ENCODE measurements around the gene DAB1.
A peak's percentile ranks its signal among the peaks of the same experiment; 100 is the strongest.

Gene DAB1

GRCh38 chr1:57146100-57146499, 277.8 kb downstream of the DAB1 start (continued):
- TF ChIP-seq HOXA7 (CRISPR knock-in tag; IDR thresholded peaks at IDR 0.05; ENCODE audit: borderline replicate concordance): no peak
- TF ChIP-seq PRDM1 (tag by site-specific recombination; IDR thresholded peaks at IDR 0.05): no peak
- no peak for TF ChIP-seq ZNF785 (tag by site-specific recombination; IDR thresholded peaks at IDR 0.05)
- TF ChIP-seq ZNF530 (tag by site-specific recombination; IDR thresholded peaks at IDR 0.05; ENCODE audit: low read depth): no peak
- TF ChIP-seq ZNF366 (tag by site-specific recombination; conservative IDR thresholded peaks at IDR 0.05): no peak
- no peak for TF ChIP-seq ZNF600 (tag by site-specific recombination; IDR thresholded peaks at IDR 0.05)
- TF ChIP-seq, protein P1, sequence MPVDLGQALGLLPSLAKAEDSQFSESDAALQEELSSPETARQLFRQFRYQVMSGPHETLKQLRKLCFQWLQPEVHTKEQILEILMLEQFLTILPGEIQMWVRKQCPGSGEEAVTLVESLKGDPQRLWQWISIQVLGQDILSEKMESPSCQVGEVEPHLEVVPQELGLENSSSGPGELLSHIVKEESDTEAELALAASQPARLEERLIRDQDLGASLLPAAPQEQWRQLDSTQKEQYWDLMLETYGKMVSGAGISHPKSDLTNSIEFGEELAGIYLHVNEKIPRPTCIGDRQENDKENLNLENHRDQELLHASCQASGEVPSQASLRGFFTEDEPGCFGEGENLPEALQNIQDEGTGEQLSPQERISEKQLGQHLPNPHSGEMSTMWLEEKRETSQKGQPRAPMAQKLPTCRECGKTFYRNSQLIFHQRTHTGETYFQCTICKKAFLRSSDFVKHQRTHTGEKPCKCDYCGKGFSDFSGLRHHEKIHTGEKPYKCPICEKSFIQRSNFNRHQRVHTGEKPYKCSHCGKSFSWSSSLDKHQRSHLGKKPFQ (tag by site-specific recombination; IDR thresholded peaks at IDR 0.05): no peak
- no peak for TF ChIP-seq ZNF266 (tag by site-specific recombination; IDR thresholded peaks at IDR 0.05; ENCODE audit: low read depth)

DNA sequence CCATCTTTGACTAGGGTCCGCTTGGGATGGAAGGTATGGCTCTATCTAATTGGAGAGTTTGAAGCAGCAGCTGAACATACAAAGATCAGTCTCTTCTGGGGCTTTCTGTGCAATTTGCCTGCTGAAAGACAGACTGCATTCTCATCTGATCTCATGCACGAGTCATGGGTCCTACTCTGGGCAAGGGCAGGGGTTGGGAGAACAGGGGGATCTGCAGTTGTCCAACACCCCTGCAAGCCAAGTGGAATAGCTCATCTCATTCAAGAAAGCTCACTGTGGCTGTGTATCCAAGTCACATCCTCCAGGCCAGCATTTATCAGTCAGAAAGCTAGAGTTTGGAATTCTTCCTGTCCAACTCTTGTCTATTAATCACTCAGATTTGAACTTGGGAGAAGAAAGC, 280.9 kb downstream of the DAB1 start:
- Histone ChIP-seq H3K27ac (ENCODE audit: extremely low read depth, low read depth, low read length) (no peak overlapping the region), H3K9me3 (ENCODE audit: control insufficient read depth, insufficient read depth, low read depth, low read length) (no peaks in the 10 kb centered on the region), H3K4me3 (ENCODE audit: low read depth, low read length) (no peak overlapping the region), H3K36me3 (ENCODE audit: control insufficient read depth in 2 of 2, insufficient read depth in 1 of 2, low read length in 2 of 2) (no peaks in the 10 kb centered on the region), H3K4me1 (ENCODE audit: control insufficient read depth, insufficient read depth, low read length) (no peaks in the 10 kb centered on the region)
- ChIA-PET CTCF (interaction anchor here (1.2 kb wide), 1 partner anchor 162 kb away, joined by 3 read pairs; no protein-coding TSS in a partner anchor), POLR2A (interaction anchor here (0.6 kb wide), 1 partner anchor 554 kb away, joined by 7 read pairs; no protein-coding TSS in a partner anchor)
- TF ChIP-seq, protein P2, sequence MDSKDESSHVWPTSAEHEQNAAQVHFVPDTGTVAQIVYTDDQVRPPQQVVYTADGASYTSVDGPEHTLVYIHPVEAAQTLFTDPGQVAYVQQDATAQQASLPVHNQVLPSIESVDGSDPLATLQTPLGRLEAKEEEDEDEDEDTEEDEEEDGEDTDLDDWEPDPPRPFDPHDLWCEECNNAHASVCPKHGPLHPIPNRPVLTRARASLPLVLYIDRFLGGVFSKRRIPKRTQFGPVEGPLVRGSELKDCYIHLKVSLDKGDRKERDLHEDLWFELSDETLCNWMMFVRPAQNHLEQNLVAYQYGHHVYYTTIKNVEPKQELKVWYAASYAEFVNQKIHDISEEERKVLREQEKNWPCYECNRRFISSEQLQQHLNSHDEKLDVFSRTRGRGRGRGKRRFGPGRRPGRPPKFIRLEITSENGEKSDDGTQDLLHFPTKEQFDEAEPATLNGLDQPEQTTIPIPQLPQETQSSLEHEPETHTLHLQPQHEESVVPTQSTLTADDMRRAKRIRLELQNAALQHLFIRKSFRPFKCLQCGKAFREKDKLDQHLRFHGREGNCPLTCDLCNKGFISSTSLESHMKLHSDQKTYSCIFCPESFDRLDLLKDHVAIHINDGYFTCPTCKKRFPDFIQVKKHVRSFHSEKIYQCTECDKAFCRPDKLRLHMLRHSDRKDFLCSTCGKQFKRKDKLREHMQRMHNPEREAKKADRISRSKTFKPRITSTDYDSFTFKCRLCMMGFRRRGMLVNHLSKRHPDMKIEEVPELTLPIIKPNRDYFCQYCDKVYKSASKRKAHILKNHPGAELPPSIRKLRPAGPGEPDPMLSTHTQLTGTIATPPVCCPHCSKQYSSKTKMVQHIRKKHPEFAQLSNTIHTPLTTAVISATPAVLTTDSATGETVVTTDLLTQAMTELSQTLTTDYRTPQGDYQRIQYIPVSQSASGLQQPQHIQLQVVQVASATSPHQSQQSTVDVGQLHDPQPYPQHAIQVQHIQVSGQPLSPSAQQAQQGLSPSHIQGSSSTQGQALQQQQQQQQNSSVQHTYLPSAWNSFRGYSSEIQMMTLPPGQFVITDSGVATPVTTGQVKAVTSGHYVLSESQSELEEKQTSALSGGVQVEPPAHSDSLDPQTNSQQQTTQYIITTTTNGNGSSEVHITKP (tag by site-specific recombination; IDR thresholded peaks at IDR 0.05): peak; percentile 75
- no peak for TF ChIP-seq ZBTB8A (tag by site-specific recombination; IDR thresholded peaks at IDR 0.05)

DNA sequence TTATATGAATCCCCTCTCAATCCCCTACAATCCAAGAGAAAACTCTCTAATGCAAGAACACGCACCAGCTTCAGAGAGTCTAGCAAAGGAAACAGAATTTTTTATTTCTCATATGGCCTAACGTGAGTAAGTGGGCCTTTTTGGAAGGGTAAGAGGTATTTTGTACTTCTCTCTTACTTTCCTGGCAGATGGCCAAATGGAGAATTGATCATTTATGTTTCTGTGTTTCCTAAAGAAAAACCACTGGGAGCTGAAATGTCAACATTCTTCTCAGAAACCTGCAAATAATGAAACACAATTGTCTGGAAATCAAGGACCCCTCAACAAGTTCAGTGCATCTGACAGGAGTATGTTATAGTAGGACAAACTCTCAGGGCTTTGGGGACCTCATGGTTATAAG, 281.7 kb downstream of the DAB1 start:
- Histone ChIP-seq H3K36me3 (ENCODE audit: control insufficient read depth in 2 of 2, insufficient read depth in 1 of 2, low read length in 2 of 2) (no peaks in the 10 kb centered on the region), H3K4me1 (ENCODE audit: control insufficient read depth, insufficient read depth, low read length) (no peaks in the 10 kb centered on the region), H3K4me3 (ENCODE audit: low read depth, low read length) (no peak overlapping the region), H3K9me3 (ENCODE audit: control insufficient read depth, insufficient read depth, low read depth, low read length) (no peaks in the 10 kb centered on the region), H3K27ac (ENCODE audit: extremely low read depth, low read depth, low read length) (no peak overlapping the region)
- ChIA-PET CTCF (interaction anchor here (1.2 kb wide), 1 partner anchor 161 kb away, joined by 3 read pairs; no protein-coding TSS in a partner anchor), POLR2A (no interaction called here)
- no peak for TF ChIP-seq ZNF354C (tag by site-specific recombination; IDR thresholded peaks at IDR 0.05; ENCODE audit: borderline replicate concordance, low read depth)
- no peak for TF ChIP-seq ZNF518A (tag by site-specific recombination; conservative IDR thresholded peaks at IDR 0.05; ENCODE audit: low read depth)
- no peak for TF ChIP-seq ZNF16 (tag by site-specific recombination; IDR thresholded peaks at IDR 0.05; ENCODE audit: low read depth)
- TF ChIP-seq, protein P3, sequence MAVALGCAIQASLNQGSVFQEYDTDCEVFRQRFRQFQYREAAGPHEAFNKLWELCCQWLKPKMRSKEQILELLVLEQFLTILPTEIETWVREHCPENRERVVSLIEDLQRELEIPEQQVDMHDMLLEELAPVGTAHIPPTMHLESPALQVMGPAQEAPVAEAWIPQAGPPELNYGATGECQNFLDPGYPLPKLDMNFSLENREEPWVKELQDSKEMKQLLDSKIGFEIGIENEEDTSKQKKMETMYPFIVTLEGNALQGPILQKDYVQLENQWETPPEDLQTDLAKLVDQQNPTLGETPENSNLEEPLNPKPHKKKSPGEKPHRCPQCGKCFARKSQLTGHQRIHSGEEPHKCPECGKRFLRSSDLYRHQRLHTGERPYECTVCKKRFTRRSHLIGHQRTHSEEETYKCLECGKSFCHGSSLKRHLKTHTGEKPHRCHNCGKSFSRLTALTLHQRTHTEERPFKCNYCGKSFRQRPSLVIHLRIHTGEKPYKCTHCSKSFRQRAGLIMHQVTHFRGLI (tag by site-specific recombination; IDR thresholded peaks at IDR 0.05): no peak
- TF ChIP-seq, protein P4, sequence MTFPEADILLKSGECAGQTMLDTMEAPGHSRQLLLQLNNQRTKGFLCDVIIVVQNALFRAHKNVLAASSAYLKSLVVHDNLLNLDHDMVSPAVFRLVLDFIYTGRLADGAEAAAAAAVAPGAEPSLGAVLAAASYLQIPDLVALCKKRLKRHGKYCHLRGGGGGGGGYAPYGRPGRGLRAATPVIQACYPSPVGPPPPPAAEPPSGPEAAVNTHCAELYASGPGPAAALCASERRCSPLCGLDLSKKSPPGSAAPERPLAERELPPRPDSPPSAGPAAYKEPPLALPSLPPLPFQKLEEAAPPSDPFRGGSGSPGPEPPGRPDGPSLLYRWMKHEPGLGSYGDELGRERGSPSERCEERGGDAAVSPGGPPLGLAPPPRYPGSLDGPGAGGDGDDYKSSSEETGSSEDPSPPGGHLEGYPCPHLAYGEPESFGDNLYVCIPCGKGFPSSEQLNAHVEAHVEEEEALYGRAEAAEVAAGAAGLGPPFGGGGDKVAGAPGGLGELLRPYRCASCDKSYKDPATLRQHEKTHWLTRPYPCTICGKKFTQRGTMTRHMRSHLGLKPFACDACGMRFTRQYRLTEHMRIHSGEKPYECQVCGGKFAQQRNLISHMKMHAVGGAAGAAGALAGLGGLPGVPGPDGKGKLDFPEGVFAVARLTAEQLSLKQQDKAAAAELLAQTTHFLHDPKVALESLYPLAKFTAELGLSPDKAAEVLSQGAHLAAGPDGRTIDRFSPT (tag by site-specific recombination; IDR thresholded peaks at IDR 0.05): no peak
- TF ChIP-seq, protein P5, sequence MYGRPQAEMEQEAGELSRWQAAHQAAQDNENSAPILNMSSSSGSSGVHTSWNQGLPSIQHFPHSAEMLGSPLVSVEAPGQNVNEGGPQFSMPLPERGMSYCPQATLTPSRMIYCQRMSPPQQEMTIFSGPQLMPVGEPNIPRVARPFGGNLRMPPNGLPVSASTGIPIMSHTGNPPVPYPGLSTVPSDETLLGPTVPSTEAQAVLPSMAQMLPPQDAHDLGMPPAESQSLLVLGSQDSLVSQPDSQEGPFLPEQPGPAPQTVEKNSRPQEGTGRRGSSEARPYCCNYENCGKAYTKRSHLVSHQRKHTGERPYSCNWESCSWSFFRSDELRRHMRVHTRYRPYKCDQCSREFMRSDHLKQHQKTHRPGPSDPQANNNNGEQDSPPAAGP (tag by site-specific recombination; IDR thresholded peaks at IDR 0.05): no peak
- no peak for TF ChIP-seq ZNF76 (tag by site-specific recombination; IDR thresholded peaks at IDR 0.05; ENCODE audit: borderline replicate concordance, low read depth)
